Endodermal cell (in vitro differentiated cells): Measurements from ENCODE around the gene WNT9B. TPM values are rescaled to one million over a fixed set of nuclear protein-coding genes. Genes with fewer than 3 reads are reported as not detected.

Experiments
- DNase-seq: peaks from one replicate; pipeline ENCODE4 v3.0.0-alpha.2; 2017
- H3K27ac ChIP-seq: 2 replicates; pipeline ENCODE4 v1.5.1; 2013; ENCODE audit warnings: mild to moderate bottlenecking, low read depth, low read length, moderate library complexity
- H3K27me3 ChIP-seq: 2 replicates; pipeline ENCODE4 v1.6.1; 2013; ENCODE audit warnings: mild to moderate bottlenecking, low read length, moderate library complexity; ENCODE audit not compliant: insufficient read depth, control insufficient read depth, poor library complexity, severe bottlenecking
- H3K36me3 ChIP-seq: 2 replicates; pipeline ENCODE4 v1.7.0; 2013; ENCODE audit warnings: mild to moderate bottlenecking, low read length, moderate library complexity; ENCODE audit not compliant: control insufficient read depth, insufficient read depth
- H3K4me1 ChIP-seq: one replicate; pipeline ENCODE4 v1.7.0; 2013; ENCODE audit warnings: low read length; ENCODE audit not compliant: control insufficient read depth, insufficient read depth
- H3K4me3 ChIP-seq: 2 replicates; pipeline ENCODE4 v1.5.1; 2013; ENCODE audit warnings: mild to moderate bottlenecking, low read length, moderate library complexity
- H3K9ac ChIP-seq: 2 replicates; pipeline ENCODE4 v1.6.1; 2013; ENCODE audit warnings: mild to moderate bottlenecking, low read length, moderate library complexity; ENCODE audit not compliant: poor library complexity, severe bottlenecking; ENCODE audit errors: extremely low read depth
- H3K9me3 ChIP-seq: 2 replicates; pipeline ENCODE4 v1.6.1; 2013; ENCODE audit warnings: mild to moderate bottlenecking, low read length, moderate library complexity; ENCODE audit not compliant: control insufficient read depth
- H3K27ac Mint-ChIP-seq: 2 replicates; pipeline ENCODE4 v1.8.0; 2020; ENCODE audit warnings: mixed read lengths
- H3K27me3 Mint-ChIP-seq: 2 replicates; pipeline ENCODE4 v1.8.0; 2021; ENCODE audit warnings: mild to moderate bottlenecking, mixed read lengths; ENCODE audit not compliant: insufficient read depth
- H3K36me3 Mint-ChIP-seq: 2 replicates; pipeline ENCODE4 v1.8.0; 2020; ENCODE audit warnings: low read depth, mixed read lengths
- H3K4me1 Mint-ChIP-seq: 2 replicates; pipeline ENCODE4 v1.8.0; 2020; ENCODE audit warnings: mixed read lengths
- H3K4me3 Mint-ChIP-seq: 2 replicates; pipeline ENCODE4 v1.8.0; 2020; ENCODE audit warnings: mild to moderate bottlenecking, moderate library complexity, mixed read lengths
- H3K9me3 Mint-ChIP-seq: 2 replicates; pipeline ENCODE4 v1.8.0; 2020; ENCODE audit warnings: mild to moderate bottlenecking, mixed read lengths
- WGBS, 2 experiments: methylation state at CpG; one replicate each; pipeline versions ENCODE4 v1.1.5 to v1.1.7; 2013; ENCODE audit warnings: missing lambda C conversion rate in 2 of 2, mixed read lengths in 1 of 2; ENCODE audit not compliant: insufficient coverage in 1 of 2, insufficient read length in 1 of 2; 5-methylcytosine and 5-hydroxymethylcytosine counted together
- total RNA-seq, 2 donors: library from RNA; stranded (reverse); fragmentation: NEBNext Ultra II Directional in 1 of 2; extraction: Animal tissue kit (Norgen Biotek cat#: 25700) in 1 of 2; gene quantifications; 2 replicates in 1 of 2; 3 replicates in 1 of 2; pipeline ENCODE4 v1.2.1, GENCODE V29; 2021
- TF ChIP-seq, protein P1 (sequence below): fragments of 200-600 bp; sonication (generic); conservative IDR thresholded peaks from 2 replicates; pipeline ENCODE4 v1.5.0; 2021; ENCODE audit warnings: antibody characterized with exemption, mild to moderate bottlenecking

Gene WNT9B
- total RNA-seq, 2 donors from 2014 or later, result 0.33 TPM; not detected in 1

DNA sequence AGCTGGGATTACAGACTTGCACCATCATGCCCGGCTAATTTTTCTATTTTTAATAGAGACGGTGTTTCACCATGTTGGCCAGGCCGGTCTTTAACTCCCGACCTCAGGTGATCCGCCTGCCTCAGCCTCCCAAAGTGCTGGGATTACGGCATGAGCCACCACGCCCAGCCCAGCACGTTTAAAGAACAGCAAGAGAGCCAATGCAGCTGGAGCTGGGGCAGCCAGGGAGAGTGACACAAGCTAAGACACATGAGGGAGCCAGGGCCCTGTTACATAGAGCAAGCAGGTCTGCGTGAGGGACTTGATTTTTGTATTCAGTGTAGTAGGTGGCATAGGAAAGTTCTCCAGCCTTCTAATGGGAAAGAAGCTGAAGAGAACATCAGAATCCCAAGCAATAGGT lies 49.9 kb downstream of the WNT9B start:
- Mint-ChIP-seq H3K27me3 (peaks cover 5% of the 10 kb centered on the region), H3K4me1 (peaks cover 6% of the 10 kb centered on the region), H3K4me3 (no peak overlapping the region), H3K9me3 (peaks cover 11% of the 10 kb centered on the region), H3K27ac (no peak overlapping the region), H3K36me3 (no peaks in the 10 kb centered on the region)
- TF ChIP-seq, protein P1, sequence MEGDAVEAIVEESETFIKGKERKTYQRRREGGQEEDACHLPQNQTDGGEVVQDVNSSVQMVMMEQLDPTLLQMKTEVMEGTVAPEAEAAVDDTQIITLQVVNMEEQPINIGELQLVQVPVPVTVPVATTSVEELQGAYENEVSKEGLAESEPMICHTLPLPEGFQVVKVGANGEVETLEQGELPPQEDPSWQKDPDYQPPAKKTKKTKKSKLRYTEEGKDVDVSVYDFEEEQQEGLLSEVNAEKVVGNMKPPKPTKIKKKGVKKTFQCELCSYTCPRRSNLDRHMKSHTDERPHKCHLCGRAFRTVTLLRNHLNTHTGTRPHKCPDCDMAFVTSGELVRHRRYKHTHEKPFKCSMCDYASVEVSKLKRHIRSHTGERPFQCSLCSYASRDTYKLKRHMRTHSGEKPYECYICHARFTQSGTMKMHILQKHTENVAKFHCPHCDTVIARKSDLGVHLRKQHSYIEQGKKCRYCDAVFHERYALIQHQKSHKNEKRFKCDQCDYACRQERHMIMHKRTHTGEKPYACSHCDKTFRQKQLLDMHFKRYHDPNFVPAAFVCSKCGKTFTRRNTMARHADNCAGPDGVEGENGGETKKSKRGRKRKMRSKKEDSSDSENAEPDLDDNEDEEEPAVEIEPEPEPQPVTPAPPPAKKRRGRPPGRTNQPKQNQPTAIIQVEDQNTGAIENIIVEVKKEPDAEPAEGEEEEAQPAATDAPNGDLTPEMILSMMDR, result no peak
- no peaks in the 10 kb centered on the region for H3K27me3 ChIP-seq
- no peaks in the 10 kb centered on the region for H3K36me3 ChIP-seq
- no peak overlapping the region for H3K4me3 ChIP-seq
- peaks cover 4% of the 10 kb centered on the region for H3K9me3 ChIP-seq
- DNase-seq, result no peak
- WGBS, 2 experiments, result 75 to 85% methylated on average over 9 of the region's 9 CpGs
- H3K9ac ChIP-seq, result no peak overlapping the region
- H3K4me1 ChIP-seq, result no peaks in the 10 kb centered on the region
- H3K27ac ChIP-seq, result no peak overlapping the region

DNA sequence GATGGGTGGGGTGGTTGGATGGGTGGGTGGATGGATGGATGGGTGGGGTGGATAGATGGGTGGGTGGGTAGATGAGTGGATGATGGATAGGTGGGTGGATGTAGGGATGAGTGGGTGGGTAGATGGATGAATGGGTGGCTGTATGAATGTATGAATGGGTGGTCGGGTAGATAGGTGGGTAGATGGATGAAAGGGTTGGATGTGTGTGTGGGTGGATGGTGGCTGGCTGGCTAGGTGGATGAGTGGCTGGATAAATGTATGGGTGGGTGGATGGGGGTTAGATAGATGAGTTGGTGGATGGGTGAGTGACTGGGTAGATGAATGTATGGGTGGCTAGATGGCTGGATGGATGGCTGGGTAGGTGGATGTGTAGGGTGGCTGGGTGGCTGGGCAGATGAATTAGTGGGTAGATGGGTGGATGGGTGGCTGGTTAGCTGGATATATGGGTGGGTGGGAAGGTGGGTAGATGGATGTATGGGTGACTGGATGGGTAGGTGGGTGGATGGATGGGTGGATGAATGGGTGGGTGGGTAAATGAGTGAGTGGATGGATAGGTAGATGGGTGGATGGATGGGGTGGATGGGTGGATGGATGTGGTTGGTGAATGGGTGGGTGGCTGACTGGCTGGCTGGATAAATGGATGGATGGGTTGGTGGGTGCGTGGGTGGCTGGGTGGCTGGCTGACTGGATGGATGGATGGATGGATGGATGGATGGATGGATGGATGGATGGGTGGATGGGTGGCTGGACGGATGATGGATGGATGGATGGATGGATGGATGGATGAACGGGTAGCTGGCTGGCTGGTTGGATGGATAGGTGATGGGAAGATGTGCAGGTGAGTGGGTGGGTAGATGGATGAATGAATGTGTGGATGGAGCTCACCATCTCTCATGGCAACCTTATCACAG lies 52.6 kb downstream of the WNT9B start:
- Mint-ChIP-seq H3K27me3 (peaks cover 3% of the 10 kb centered on the region), H3K4me1 (peaks cover 6% of the 10 kb centered on the region), H3K27ac (no peak overlapping the region), H3K9me3 (peaks cover 5% of the 10 kb centered on the region), H3K36me3 (no peaks in the 10 kb centered on the region), H3K4me3 (no peak overlapping the region)
- H3K9ac ChIP-seq, result no peak overlapping the region
- no peaks in the 10 kb centered on the region for H3K36me3 ChIP-seq
- no peak for DNase-seq
- no peak overlapping the region for H3K4me3 ChIP-seq
- no peaks in the 10 kb centered on the region for H3K9me3 ChIP-seq
- H3K27ac ChIP-seq, result no peak overlapping the region
- no peaks in the 10 kb centered on the region for H3K4me1 ChIP-seq
- H3K27me3 ChIP-seq, result no peaks in the 10 kb centered on the region
- 90 to 100% methylated on average over 1 to 4 of the region's 4 CpGs for WGBS, 2 experiments
- TF ChIP-seq, protein P1, result no peak

DNA sequence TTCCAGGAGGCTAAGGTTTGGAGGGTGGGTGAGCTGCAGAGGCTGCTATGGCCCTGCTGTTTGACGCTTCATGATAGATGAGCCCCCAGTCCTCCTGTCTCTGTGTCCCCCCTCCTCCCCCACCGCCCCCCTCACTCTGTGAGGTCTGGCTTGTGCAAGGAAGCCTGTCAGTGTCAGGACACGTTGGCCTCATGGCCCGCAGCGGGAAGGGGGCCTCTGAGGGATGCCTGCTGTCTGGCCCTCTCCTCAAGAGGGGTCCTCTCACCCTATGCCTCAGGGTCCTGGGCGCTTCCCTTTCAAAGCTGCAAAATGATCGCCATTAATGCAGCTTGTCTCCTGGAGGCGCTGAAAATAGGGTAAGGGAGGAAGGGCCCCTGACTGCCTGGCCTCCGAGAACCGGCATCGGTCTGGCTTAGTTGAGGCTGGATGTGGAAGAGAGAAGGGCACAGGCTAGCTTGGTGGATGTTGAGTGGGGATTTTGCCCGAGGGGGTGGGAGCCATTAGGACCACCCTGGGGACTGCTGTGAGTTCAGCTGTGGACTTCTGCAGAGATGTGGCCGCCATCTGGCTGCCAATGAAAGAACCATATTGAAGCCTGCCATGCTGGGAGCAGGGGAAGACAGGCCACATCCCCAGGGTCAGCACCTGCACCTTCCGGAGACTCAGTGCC lies 56.8 kb downstream of the WNT9B start:
- no peak overlapping the region for H3K4me3 ChIP-seq
- no peak overlapping the region for H3K27ac Mint-ChIP-seq
- no peaks in the 10 kb centered on the region for H3K9me3 ChIP-seq
- H3K27ac ChIP-seq, result no peak overlapping the region
- no peaks in the 10 kb centered on the region for H3K27me3 ChIP-seq
- DNase-seq, result no peak
- no peak overlapping the region for H3K4me3 Mint-ChIP-seq
- H3K4me1 ChIP-seq, result no peaks in the 10 kb centered on the region
- no peak overlapping the region for H3K9ac ChIP-seq
- TF ChIP-seq, protein P1, result no peak
- WGBS, 2 experiments, result 85 to 94% methylated on average over 2 to 14 of the region's 14 CpGs
- H3K9me3 Mint-ChIP-seq, result no peaks in the 10 kb centered on the region
- no peaks in the 10 kb centered on the region for H3K36me3 Mint-ChIP-seq
- H3K4me1 Mint-ChIP-seq, result peaks cover 2% of the 10 kb centered on the region
- H3K36me3 ChIP-seq, result no peaks in the 10 kb centered on the region
- H3K27me3 Mint-ChIP-seq, result peaks cover 6% of the 10 kb centered on the region
